Heart right ventricle (tissue), 16 donors: ENCODE measurements around the gene NCOA4. TPM values are rescaled to one million over a fixed set of nuclear protein-coding genes. Genes with fewer than 3 reads are reported as not detected.

Source experiments
- ATAC-seq, 8 donors: fragments of 200-7000 bp; cut with Tn5 transposase; one replicate each; pipeline ENCODE4 v1.9.1; 2020; ENCODE audit warnings: mild to moderate bottlenecking in 8 of 8, moderate library complexity in 8 of 8, moderate number of reproducible peaks in 1 of 8
- DNase-seq, 2 donors: peaks; one replicate each; pipeline ENCODE4 v3.0.0-alpha.2; 2020
- H3K27ac ChIP-seq, 10 donors: fragments of 200-600 bp; sonication (generic) in 2 of 10; one replicate each; pipeline versions ENCODE4 v1.5.0 to v1.8.0; 2020 to 2022; ENCODE audit warnings: mild to moderate bottlenecking in 3 of 10
- H3K27me3 ChIP-seq, 7 donors: fragments of 200-600 bp; one replicate each; pipeline ENCODE4 v1.8.0; 2021 to 2022; ENCODE audit warnings: mild to moderate bottlenecking in 2 of 7
- H3K36me3 ChIP-seq, 9 donors: fragments of 200-600 bp; sonication (generic) in 1 of 9; one replicate each; pipeline versions ENCODE4 v1.5.0 to v1.8.0; 2020 to 2022; ENCODE audit warnings: mild to moderate bottlenecking in 2 of 9
- H3K4me1 ChIP-seq, 9 donors: fragments of 200-600 bp; sonication (generic) in 1 of 9; one replicate each; pipeline versions ENCODE4 v1.5.0 to v1.8.0; 2020 to 2022; ENCODE audit warnings: mild to moderate bottlenecking in 4 of 9
- H3K4me3 ChIP-seq, 10 donors: fragments of 200-600 bp; sonication (generic) in 2 of 10; one replicate each; pipeline versions ENCODE4 v1.5.0 to v1.8.0; 2020 to 2022; ENCODE audit warnings: mild to moderate bottlenecking in 7 of 10, moderate library complexity in 2 of 10
- H3K9me3 ChIP-seq, 11 donors: fragments of 200-600 bp in 10 of 11; sonication (generic) in 2 of 11; one replicate each; pipeline versions ENCODE4 v1.5.0 to v1.8.0; 2013 to 2022; ENCODE audit warnings: mild to moderate bottlenecking in 2 of 11, control low read depth in 1 of 11, moderate library complexity in 1 of 11
- CTCF ChIP-seq, 9 donors: fragments of 200-600 bp; sonication (generic) in 2 of 9; IDR thresholded peaks; one replicate each; pipeline versions ENCODE4 v1.5.0 to v1.8.0; 2021 to 2022; ENCODE audit warnings: antibody characterized with exemption in 9 of 9, mild to moderate bottlenecking in 5 of 9, moderate library complexity in 1 of 9
- WGBS, 2 donors: extraction: QIAGEN DNeasy Blood & Tissue Kit; methylation state at CpG; one replicate each; pipeline ENCODE4 v1.1.7; 2013; ENCODE audit warnings: inconsistent platforms in 1 of 2; 5-methylcytosine and 5-hydroxymethylcytosine counted together
- intact Hi-C, 10 donors: fragments of 100-400 bp; cut with DNase I; formaldehyde crosslinking; loops; one replicate each; pipeline versions ENCODE4 v1.11.1 to v1.14.2; 2022
- polyA plus RNA-seq, 2 donors: library from polyadenylated mRNA; stranded (reverse); fragments of 200-250 nt; gene quantifications; one replicate each; pipeline ENCODE4 v1.2.3, GENCODE V29; 2013
- total RNA-seq, 10 donors: library from RNA; stranded (reverse); fragmentation: NEBNext Ultra II Directional in 3 of 10; extraction: Animal tissue kit (Norgen Biotek cat#: 25700) in 3 of 10; gene quantifications; one replicate each; pipeline versions ENCODE4 v1.2.1 to v1.2.4, GENCODE V29; 2021 to 2023
- donor health status: Arrhythmogenic right ventricular cardiomyopathy.
- donor health status: ischemic (EF 13 %, LVEDD 7.1; RV severe dilation, severe dysfunction).
- donor health status: healthy with polysubstance abuse.
- donor health status: DM: no; HTN: yes; CAD: no.
- donor health status: DM: no; HTN: no; CAD: no.
- donor health status: ischemic (EF 25% LVEDD 6.9; RV normal size, moderate dysfunction).
- donor health status: ischemic (EF 25% LVEDD 5.7; RV mildly dilated, moderate dysfunction).
- donor health status: healthy.
- donor health status: DM: yes; HTN: yes; CAD: no.
- donor health status: Ischemic cardiomyopathy.
- donor health status: ischemic (EF 35%, LVEDD 5.7; RV mildly dilated, moderate dysfunction).
- donor health status: nonischemic (EF 11% LVEDD 7.7; RV severe dilation, severe dysfunction).
- donor health status: DM: yes; HTN: yes; CAD: no.
- donor health status: PGD.
- donor health status: ischemic (EF 29% LVEDD 5.4; RV normal size, mild dysfunction).
- donor health status: nonischemic (EF 23%, LVEDD 6.1; RV moderate dilation, normal function).

Gene NCOA4
- total and polyA plus RNA-seq, 12 donors, result 36.7 to 287 (median 256) TPM

GRCh38 chr10:46017733-46018132 is 12.7 kb downstream of the NCOA4 start:
- DNase-seq, result no peak
- Histone ChIP-seq H3K4me3 (no peak overlapping the region), H3K36me3 (peaks cover 0 to 49% (median 17%) of the 10 kb centered on the region in 9 donors), H3K27ac (peak overlapping the region in 6 of 10 donors; percentile 21 to 94 (median 68)), H3K9me3 (no peaks in the 10 kb centered on the region), H3K27me3 (no peaks in the 10 kb centered on the region), H3K4me1 (peaks cover 0 to 82% (median 61%) of the 10 kb centered on the region in 9 donors)
- intact Hi-C loops, result no loop called here
- WGBS, 2 donors, result 65 to 72% methylated on average over 2 of the region's 2 CpGs
- TF ChIP-seq CTCF (IDR thresholded peaks at IDR 0.05), result no peak
- no peak for ATAC-seq

- Histone ChIP-seq H3K36me3 (peaks cover 0 to 58% (median 25%) of the 10 kb centered on the region in 9 donors), H3K4me1 (peaks cover 0 to 72% (median 53%) of the 10 kb centered on the region in 9 donors)
These were observed 13.6 kb downstream of the NCOA4 start for GRCh38 chr10:46016811-46017210.

GRCh38 chr10:46016190-46016589 is 14.2 kb downstream of the NCOA4 start:
- no peak for ATAC-seq
- peak overlapping the region in 3 of 10 donors; percentile 8 to 94 (median 22) for H3K27ac ChIP-seq
- H3K27me3 ChIP-seq, result no peaks in the 10 kb centered on the region
- no peak overlapping the region for H3K4me3 ChIP-seq
- peaks cover 0 to 66% (median 52%) of the 10 kb centered on the region in 9 donors for H3K4me1 ChIP-seq
- 78 to 81% methylated on average over 5 of the region's 5 CpGs for WGBS, 2 donors
- H3K36me3 ChIP-seq, result peaks cover 0 to 65% (median 30%) of the 10 kb centered on the region in 9 donors
- no peak for TF ChIP-seq CTCF (IDR thresholded peaks at IDR 0.05)
- intact Hi-C loops, result no loop called here
- H3K9me3 ChIP-seq, result no peaks in the 10 kb centered on the region
- DNase-seq, result no peak

More at GRCh38 chr10:46016811-46017210, 13.6 kb downstream of the NCOA4 start:
- ATAC-seq (peak in 1 of 8 donors; percentile 27), DNase-seq (no peak)
- intact Hi-C loops, result no loop called here
- Histone ChIP-seq H3K27ac (peak overlapping the region in 6 of 10 donors; percentile 8 to 94 (median 28)), H3K4me3 (no peak overlapping the region), H3K9me3 (no peaks in the 10 kb centered on the region), H3K27me3 (no peaks in the 10 kb centered on the region)
- TF ChIP-seq CTCF (IDR thresholded peaks at IDR 0.05), result no peak
- WGBS, 2 donors, result 79 to 95% methylated on average over 1 of the region's 1 CpG

GRCh38 chr10:46014683-46015405 is 15.6 kb downstream of the NCOA4 start:
- Histone ChIP-seq H3K4me1 (peaks cover 0 to 56% (median 39%) of the 10 kb centered on the region in 9 donors), H3K27ac (no peak overlapping the region), H3K9me3 (no peaks in the 10 kb centered on the region), H3K4me3 (no peak overlapping the region), H3K27me3 (no peaks in the 10 kb centered on the region), H3K36me3 (peaks cover 0 to 78% (median 39%) of the 10 kb centered on the region in 9 donors)
- intact Hi-C loops, result no loop called here
- TF ChIP-seq CTCF (IDR thresholded peaks at IDR 0.05), result no peak
- DNase-seq (no peak), ATAC-seq (no peak)
- 89 to 95% methylated on average over 5 of the region's 5 CpGs for WGBS, 2 donors
